ENCODE data around the gene F12. TPM values are rescaled to one million over a fixed set of nuclear protein-coding genes. Genes with fewer than 3 reads are reported as not detected.

F12 gene
- total RNA-seq, 1 experiment from 2014 or later, result 30.0 TPM

GRCh38 chr5:177363565-177363964 is 45.8 kb downstream of the F12 start:
- DNase-seq (ENCODE audit: low read depth, low spot score), result no peak
- intact Hi-C loops (cut with micrococcal nuclease), result no loop called here
- BruUV-seq (replicated peaks), result no TSS peak

More at GRCh38 chr5:177363565-177363964, 45.8 kb downstream of the F12 start:
- RAD21 ChIA-PET (ENCODE audit: low non-redundant PET in 1 of 2, low total read pairs in 2 of 2, uncharacterized antibody in 2 of 2, unreplicated experiment in 2 of 2), result interaction anchor here in 1 of 2 experiments (0.7 kb wide), 1 partner anchor 26 kb away, joined by 3 read pairs; no protein-coding TSS in a partner anchor
- Histone ChIP-seq H3K9me2 (ENCODE audit: insufficient read depth) (no peaks in the 10 kb centered on the region), H3K4me1 (ENCODE audit: control insufficient read depth in 1 of 2, insufficient read depth in 2 of 2, low read length in 2 of 2) (peaks cover 16 to 33% of the 10 kb centered on the region in 2 experiments; a peak in 3 of 4 replicates), H3K4me2 (ENCODE audit: low read length) (peak overlapping the region; percentile 92), H3K9me3 (ENCODE audit: control insufficient read depth in 1 of 2, insufficient read depth in 1 of 2, low read depth in 1 of 2, low read length in 2 of 2) (no peaks in the 10 kb centered on the region), H4K20me1 (ENCODE audit: insufficient read depth) (no peaks in the 10 kb centered on the region), H3K4me3 (replicated peaks in 1 of 2; ENCODE audit: low read depth in 1 of 2, low read length in 2 of 2) (peak overlapping the region; percentile 48 to 58), H3K9ac (ENCODE audit: low read length) (no peak overlapping the region), H3K36me3 (ENCODE audit: control insufficient read depth in 1 of 2, insufficient read depth in 2 of 2, low read length in 2 of 2) (no peaks in the 10 kb centered on the region), H3K27ac (ENCODE audit: low read depth, low read length) (no peak overlapping the region), H3K79me2 (ENCODE audit: insufficient read depth, low read length) (no peaks in the 10 kb centered on the region), H3K27me3 (ENCODE audit: insufficient read depth, low read length) (no peaks in the 10 kb centered on the region), H2AFZ (ENCODE audit: low read depth, low read length, poor library complexity, severe bottlenecking) (no peak overlapping the region)
- no peak for ATAC-seq
- POLR2A ChIA-PET, result interaction anchor here (0.7 kb wide), 1 partner anchor 12 kb away, joined by 3 read pairs; no protein-coding TSS in a partner anchor
- TF ChIP-seq CTCF (IDR thresholded peaks at IDR 0.05 in 2 of 3, conservative IDR thresholded peaks at IDR 0.05 in 1 of 3; ENCODE audit: borderline replicate concordance in 1 of 3, insufficient read depth in 1 of 3, low read depth in 2 of 3, low read length in 2 of 3) (no peak), RAD21 (IDR thresholded peaks at IDR 0.05; ENCODE audit: low read depth) (no peak), TCF7L2 (IDR thresholded peaks at IDR 0.05; ENCODE audit: borderline replicate concordance, extremely low read depth, insufficient read depth, insufficient read length) (no peak), SP1 (IDR thresholded peaks at IDR 0.05; ENCODE audit: low read depth) (no peak), ZFX (IDR thresholded peaks at IDR 0.05) (no peak), EZH2 (IDR thresholded peaks at IDR 0.05) (no peak), JUND (IDR thresholded peaks at IDR 0.05) (no peak), ELF1 (IDR thresholded peaks at IDR 0.05; ENCODE audit: borderline replicate concordance, low read depth) (no peak), POLR2A (IDR thresholded peaks at IDR 0.05; ENCODE audit: borderline replicate concordance, extremely low read depth, insufficient read depth, insufficient read length) (no peak)
- CTCF ChIA-PET, result interaction anchor here (1.6 to 1.8 kb wide), 2 partner anchors 27 to 39 kb away, joined by 3 to 5 read pairs; no protein-coding TSS in a partner anchor
